Adrenal gland (tissue), 12 donors: ENCODE measurements around the gene BCAT1. TPM values are rescaled to one million over a fixed set of nuclear protein-coding genes. Genes with fewer than 3 reads are reported as not detected.

Experiments
- DNase-seq, 7 donors: peaks; one replicate each; pipeline ENCODE4 v3.0.0-alpha.2; 2019 to 2020
- H3K27ac ChIP-seq, 5 donors: fragments of 200-600 bp; sonication (generic) in 4 of 5; 1 replicate in 3 of 5; 2 replicates in 2 of 5; pipeline versions ENCODE4 v1.5.1 to v1.8.0; 2016 to 2020; ENCODE audit warnings: mild to moderate bottlenecking in 1 of 5
- H3K27me3 ChIP-seq: fragments of 200-600 bp; 2 replicates; pipeline ENCODE4 v1.8.0; 2021
- H3K36me3 ChIP-seq, 2 donors: fragments of 200-600 bp; replicated peaks in 1 of 2; 1 replicate in 1 of 2; 2 replicates in 1 of 2; pipeline versions ENCODE4 v1.5.1 to v1.8.0; 2018 to 2022
- H3K4me1 ChIP-seq, 2 donors: fragments of 200-600 bp; replicated peaks in 1 of 2; 1 replicate in 1 of 2; 2 replicates in 1 of 2; pipeline versions ENCODE4 v1.5.1 to v1.8.0; 2018 to 2021
- H3K4me3 ChIP-seq, 4 donors: fragments of 200-600 bp; sonication (generic) in 3 of 4; one replicate each; pipeline ENCODE4 v1.5.1; 2016 to 2018
- H3K9me3 ChIP-seq, 3 donors: fragments of 200-600 bp; sonication (generic) in 1 of 3; replicated peaks in 1 of 3; 1 replicate in 2 of 3; 2 replicates in 1 of 3; pipeline versions ENCODE4 v1.5.1 to v1.8.0; 2016 to 2021
- CTCF ChIP-seq, 6 experiments: fragments of 450-650 bp in 4 of 6; fragments of 200-600 bp in 2 of 6; sonication (generic) in 1 of 6; IDR thresholded peaks; 1 replicate in 5 of 6; 2 replicates in 1 of 6; pipeline versions ENCODE4 v1.5.1 to v1.8.0; 2016 to 2021; ENCODE audit warnings: antibody characterized with exemption in 6 of 6, mild to moderate bottlenecking in 2 of 6, moderate library complexity in 1 of 6
- POLR2A ChIP-seq, 2 donors: fragments of 450-650 bp; IDR thresholded peaks; one replicate each; pipeline ENCODE4 v1.6.1; 2017; ENCODE audit warnings: antibody characterized with exemption in 2 of 2, mild to moderate bottlenecking in 2 of 2, moderate library complexity in 1 of 2
- WGBS, 4 donors: extraction: QIAGEN DNeasy Blood & Tissue Kit in 2 of 4; methylation state at CpG; one replicate each; pipeline versions ENCODE4 v1.1.5 to v1.1.7; 2013 to 2017; 5-methylcytosine and 5-hydroxymethylcytosine counted together
- intact Hi-C, 2 donors: fragments of 100-400 bp; cut with DNase I; formaldehyde crosslinking; loops; one replicate each; pipeline versions ENCODE4 v1.14.1 to v1.15.0; 2022 to 2023
- polyA plus RNA-seq, 3 donors: library from polyadenylated mRNA; stranded (reverse); fragments of 200-250 nt in 2 of 3; fragments of 350-450 nt in 1 of 3; fragmentation: Illumina TruSeq in 1 of 3; extraction: RNeasy Lipid Tissue Mini Kit (QIAGEN cat#74804) in 1 of 3; gene quantifications; one replicate each; pipeline ENCODE4 v1.2.3, GENCODE V29; 2013 to 2014
- total RNA-seq, 9 donors: library from RNA; depleted of rRNA in 4 of 9; stranded (reverse); fragments of >200 nt in 4 of 9; fragments of 120-200 nt in 1 of 9; fragmentation: NEBNext Ultra II Directional in 1 of 9; extraction: Animal tissue kit (Norgen Biotek cat#: 25700) in 1 of 9; gene quantifications; one replicate each; pipeline versions ENCODE4 v1.1.0 to v1.2.4, GENCODE V29; 2013 to 2023
- donor health status: healthy with polysubstance abuse.
- donor health status: Bipolar disorder and iron deficiency.
- donor health status: DM: yes; HTN: yes; CAD: no.
- donor health status: DM: no; HTN: no; CAD: no.
- donor health status: DM: no; HTN: no; CAD: no.
- donor health status: DM: yes; HTN: yes; CAD: no.

BCAT1 gene
- total and polyA plus RNA-seq, 12 donors, result 2.1 to 41.5 (median 20.1) TPM

- Histone ChIP-seq H3K9me3 (no peaks in the 10 kb centered on the region), H3K27ac (no peak overlapping the region), H3K36me3 (no peaks in the 10 kb centered on the region), H3K4me1 (no peaks in the 10 kb centered on the region), H3K27me3 (no peaks in the 10 kb centered on the region), H3K4me3 (no peak overlapping the region)
- TF ChIP-seq CTCF (IDR thresholded peaks at IDR 0.05), result no peak
- no peak for TF ChIP-seq POLR2A (IDR thresholded peaks at IDR 0.05)
- 70 to 90% (median 71%) methylated on average over 4 of the region's 4 CpGs for WGBS, 4 donors
- no peak for DNase-seq
- intact Hi-C loops, result no loop called here
These were observed 29.4 kb downstream of the BCAT1 start for GRCh38 chr12:24919346-24920001.

GRCh38 chr12:24918596-24918995 lies 30.3 kb downstream of the BCAT1 start:
- Histone ChIP-seq H3K27me3 (no peaks in the 10 kb centered on the region), H3K36me3 (no peaks in the 10 kb centered on the region), H3K9me3 (no peaks in the 10 kb centered on the region), H3K27ac (no peak overlapping the region), H3K4me1 (no peaks in the 10 kb centered on the region), H3K4me3 (no peak overlapping the region)
- TF ChIP-seq CTCF (IDR thresholded peaks at IDR 0.05) (no peak), POLR2A (IDR thresholded peaks at IDR 0.05) (no peak)
- DNase-seq, result no peak
- intact Hi-C loops, result no loop called here
- 28 to 35% (median 31%) methylated on average over 2 of the region's 2 CpGs for WGBS, 4 donors

GRCh38 chr12:24915501-24915900 lies 33.4 kb downstream of the BCAT1 start:
- TF ChIP-seq CTCF (IDR thresholded peaks at IDR 0.05), result no peak
- TF ChIP-seq POLR2A (IDR thresholded peaks at IDR 0.05), result no peak
- DNase-seq, result no peak
- intact Hi-C loops, result no loop called here
- Histone ChIP-seq H3K4me1 (no peaks in the 10 kb centered on the region), H3K4me3 (no peak overlapping the region), H3K27me3 (no peaks in the 10 kb centered on the region), H3K9me3 (no peaks in the 10 kb centered on the region), H3K27ac (no peak overlapping the region), H3K36me3 (no peaks in the 10 kb centered on the region)
- WGBS, 4 donors, result 80 to 88% (median 86%) methylated on average over 5 of the region's 5 CpGs

GRCh38 chr12:24913953-24914352 lies 34.9 kb downstream of the BCAT1 start:
- intact Hi-C loops, result no loop called here
- no peaks in the 10 kb centered on the region for H3K36me3 ChIP-seq
- no peak overlapping the region for H3K4me3 ChIP-seq
- no peak overlapping the region for H3K27ac ChIP-seq
- no peaks in the 10 kb centered on the region for H3K4me1 ChIP-seq
- 88 to 100% (median 92%) methylated on average over 3 of the region's 3 CpGs for WGBS, 4 donors
- no peak for TF ChIP-seq POLR2A (IDR thresholded peaks at IDR 0.05)
- no peak for TF ChIP-seq CTCF (IDR thresholded peaks at IDR 0.05)
- no peaks in the 10 kb centered on the region for H3K27me3 ChIP-seq
- H3K9me3 ChIP-seq, result no peaks in the 10 kb centered on the region
- no peak for DNase-seq
